GM21390 (cell line): ENCODE data around the gene SPANXC.
"Not testable (repeated sequence)": the region's sequence is repeated elsewhere in the genome, so short reads cannot be mapped to it uniquely, and the experiment has no call there.

Source experiments
- ATAC-seq: cut with Tn5 transposase; IDR thresholded peaks from one replicate; pipeline ENCODE4 v1.9.1; 2021; ENCODE audit not compliant: unreplicated experiment

The SPANXC gene, protein sequence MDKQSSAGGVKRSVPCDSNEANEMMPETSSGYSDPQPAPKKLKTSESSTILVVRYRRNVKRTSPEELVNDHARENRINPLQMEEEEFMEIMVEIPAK

DNA sequence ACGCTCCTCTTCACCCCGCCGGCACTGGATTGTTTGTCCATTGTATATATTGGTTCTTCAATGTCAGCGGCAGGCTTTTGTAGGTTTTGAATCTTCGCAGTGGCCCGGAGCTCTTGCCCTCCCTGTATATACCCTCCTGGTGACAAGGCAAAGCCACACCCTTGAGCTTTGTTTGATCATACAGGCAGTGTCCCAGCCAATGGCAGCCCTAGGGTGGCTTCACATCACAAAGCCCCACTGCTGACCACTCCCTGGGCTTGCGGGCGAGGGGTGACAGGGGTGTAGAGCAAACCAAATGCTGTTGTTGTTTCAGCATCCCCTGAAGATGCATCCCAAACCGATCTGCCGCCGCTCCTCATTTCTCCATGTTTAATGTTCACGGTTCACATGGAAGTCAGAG, at the start of gene SPANXC:
TSS of gene SPANXC (minus strand) at position 101 of the 400 bp plus-strand sequence. CDS start at position 41, 60 bp downstream.
- not testable (repeated sequence) for ATAC-seq

DNA sequence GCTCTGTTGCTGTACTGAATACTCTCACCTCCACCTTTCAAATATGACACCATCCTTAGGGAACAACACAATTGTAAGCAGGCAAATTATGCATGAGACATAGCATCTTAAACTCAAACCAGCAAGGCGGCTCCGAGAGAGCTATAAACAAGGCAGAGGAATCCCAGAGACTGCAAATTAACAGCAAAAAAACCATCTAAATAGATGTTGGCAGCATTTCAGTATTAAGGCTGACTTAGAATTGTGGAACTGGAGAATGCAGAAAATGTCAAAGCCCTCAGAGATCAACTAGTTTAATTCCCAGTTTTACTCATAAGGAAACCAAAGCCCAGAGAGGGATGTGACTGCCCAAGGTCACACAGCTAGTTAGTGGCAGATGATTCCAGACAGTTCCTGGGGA, 37.2 kb upstream of the SPANXC start:
- ATAC-seq, result no peak

DNA sequence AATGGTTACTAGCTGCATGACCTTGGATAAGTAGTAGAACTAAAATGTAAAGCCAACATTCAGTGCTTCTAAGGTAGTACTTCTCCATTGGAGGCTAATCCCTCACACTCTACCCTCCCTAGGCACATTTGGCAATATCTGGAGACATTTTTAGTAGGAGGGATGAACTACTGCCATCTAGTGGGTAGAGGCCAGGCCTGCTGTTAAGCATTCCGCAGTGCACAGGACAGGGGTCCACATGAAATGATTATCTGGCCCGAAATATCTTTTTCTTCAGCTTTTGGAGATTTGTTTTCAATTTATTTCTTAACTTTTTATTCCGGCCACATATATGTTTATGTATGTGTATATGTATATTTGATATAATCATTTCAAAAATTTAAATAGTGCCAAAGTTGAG, 36.0 kb upstream of the SPANXC start:
- ATAC-seq, result no peak

DNA sequence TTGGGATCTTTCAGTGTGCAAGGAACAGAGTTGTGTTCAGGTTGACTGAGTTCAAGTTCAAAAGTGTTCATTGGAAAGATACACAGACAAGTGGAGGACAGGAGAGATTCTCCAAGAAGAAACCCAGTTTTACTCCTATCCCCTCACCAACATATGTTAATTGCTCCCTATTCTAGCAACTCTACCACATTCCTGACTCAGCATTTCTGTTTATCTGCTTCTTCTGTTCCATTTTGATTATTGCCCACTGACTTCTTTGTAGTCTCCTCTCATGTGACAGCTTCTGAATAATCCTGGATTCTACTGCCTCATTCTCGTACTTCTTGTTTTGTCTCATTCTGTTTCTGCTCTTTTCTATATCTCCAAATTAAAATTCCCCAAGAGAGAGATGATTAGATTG, 15.8 kb upstream of the SPANXC start:
- no peak for ATAC-seq

DNA sequence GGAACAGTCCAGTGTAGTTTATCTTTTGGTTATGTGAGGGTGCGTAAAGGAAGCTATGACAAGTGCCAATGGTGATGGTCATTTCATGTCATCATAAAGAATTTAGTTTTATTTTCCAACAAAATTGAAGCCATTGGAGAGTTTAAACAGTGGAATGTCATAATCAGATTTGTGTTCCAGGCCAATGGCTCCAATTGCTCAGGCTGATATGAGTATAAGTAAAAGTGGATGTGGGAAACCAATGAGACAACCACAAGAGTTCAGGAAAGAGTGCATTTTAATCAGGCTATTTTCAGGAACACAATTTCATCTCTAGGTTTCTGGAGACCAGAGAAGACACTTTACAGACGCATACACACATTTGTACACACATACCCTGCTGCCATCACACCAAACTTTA, 20.7 kb downstream of the SPANXC start:
- ATAC-seq, result no peak

DNA sequence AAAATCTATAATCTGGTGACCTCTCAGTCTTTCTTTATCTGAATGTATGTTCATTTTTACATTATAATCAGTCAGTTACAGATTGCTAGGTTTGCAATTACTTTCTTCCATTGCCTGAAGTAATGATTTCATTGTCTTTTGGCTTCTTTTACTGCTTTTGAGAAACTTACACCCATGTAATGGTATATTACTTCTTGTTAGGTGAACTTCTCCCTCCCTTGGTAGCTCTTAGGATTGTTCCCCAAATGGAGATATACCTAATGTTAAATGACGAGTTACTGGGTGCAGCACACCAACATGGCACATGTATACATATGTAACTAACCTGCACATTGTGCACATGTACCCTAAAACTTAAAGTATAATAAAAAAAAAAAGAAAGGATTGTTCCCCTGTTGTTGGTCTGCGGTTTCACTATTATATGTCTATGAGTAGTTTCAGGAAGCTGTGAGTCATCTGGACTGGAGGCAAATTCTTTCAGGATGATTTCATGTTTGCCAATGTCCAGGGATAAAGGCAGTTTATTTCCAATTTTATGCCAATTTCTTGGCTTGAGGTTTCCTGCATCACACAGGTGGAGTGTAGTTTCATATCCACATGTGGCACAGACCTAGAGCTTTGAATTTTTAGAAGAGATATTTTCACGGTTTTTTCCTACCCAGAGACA, 21.8 kb downstream of the SPANXC start:
- no peak for ATAC-seq

DNA sequence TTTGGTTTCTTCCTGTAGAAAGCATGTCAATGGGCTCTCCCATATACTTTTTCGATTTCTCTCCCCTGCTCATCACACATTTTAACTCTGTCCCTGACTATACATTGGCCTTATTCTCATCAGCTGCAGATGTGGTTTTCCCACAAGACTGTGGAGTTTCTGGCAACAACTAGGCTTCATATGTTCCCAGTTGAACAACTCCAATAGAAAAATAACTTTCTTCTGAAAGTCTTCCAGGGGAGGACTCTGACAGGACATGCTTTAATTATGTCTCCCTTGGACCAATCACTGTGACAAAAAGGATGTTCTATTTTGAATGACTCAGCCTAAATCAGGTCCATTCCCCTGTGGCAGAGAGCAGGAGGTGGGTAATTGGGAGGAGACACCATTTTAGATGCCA, 28.1 kb downstream of the SPANXC start:
- ATAC-seq, result no peak

DNA sequence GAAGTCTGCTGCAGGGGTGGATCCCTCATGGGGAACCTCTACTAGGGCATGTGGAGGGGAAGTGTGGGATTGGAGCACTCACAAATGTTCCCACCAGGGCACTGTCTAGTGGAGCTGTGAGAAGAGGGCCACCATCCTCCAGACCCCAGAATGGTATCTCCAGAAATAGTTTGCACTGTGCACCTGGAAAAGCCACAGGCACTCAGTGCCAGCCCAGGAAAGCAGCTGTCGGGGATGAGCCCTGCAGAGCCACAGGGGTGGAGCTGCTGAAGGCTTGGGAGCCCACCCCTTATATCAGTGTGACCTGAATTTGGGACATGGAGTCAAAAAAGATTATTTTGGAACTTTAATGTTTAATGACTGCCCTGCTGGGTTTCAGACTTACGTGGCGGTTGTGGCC, 40.4 kb downstream of the SPANXC start:
- ATAC-seq, result no peak
